ENCODE measurements around the gene PFN3.
A peak's percentile ranks its signal among the peaks of the same experiment; 100 is the strongest.
"Not testable (repeated sequence)": the region's sequence is repeated elsewhere in the genome, so short reads cannot be mapped to it uniquely, and the experiment has no call there.

Gene PFN3

DNA sequence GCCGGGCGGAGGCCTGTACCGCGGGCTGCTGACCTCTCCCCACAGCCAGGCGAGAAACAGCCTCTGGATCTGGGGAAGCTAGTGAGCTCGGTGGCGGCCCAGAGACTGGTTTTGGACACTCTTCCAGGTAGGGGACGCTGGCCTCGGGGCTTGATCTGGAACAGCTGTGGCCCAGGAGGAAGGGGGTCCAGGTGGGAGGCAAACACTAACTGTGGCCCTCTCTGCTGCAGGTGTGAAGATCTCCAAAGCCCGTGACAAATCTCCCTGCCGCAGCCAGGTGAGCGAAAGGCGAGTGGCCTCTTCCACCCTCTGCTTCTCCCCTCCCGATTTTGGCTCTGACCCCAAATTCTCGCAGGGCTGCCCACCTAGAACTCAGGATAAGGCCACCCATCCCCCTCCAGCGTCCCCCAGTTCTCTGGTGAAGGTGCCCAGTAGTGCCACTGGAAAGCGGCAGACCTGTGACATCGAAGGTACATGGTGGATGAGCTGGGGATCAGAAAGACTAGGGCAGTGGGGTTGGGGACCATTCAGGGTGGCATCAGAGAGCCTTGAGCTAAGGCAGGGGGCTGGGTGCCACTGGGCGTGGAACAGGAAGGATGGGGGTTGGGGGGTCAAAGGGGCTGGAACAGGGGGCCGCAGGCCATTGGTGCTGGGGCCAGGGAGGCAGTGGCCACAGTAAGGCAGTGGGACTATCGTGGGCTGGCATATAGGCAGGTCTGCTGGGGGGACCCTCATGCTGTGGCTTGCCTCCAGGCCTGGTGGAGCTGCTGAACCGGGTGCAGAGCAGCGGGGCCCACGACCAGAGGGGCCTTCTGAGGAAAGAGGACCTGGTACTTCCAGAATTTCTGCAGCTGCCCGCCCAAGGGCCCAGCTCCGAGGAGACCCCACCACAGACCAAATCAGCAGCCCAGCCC lies 29.1 kb downstream of the PFN3 start:
- DNase-seq: no peak

DNA sequence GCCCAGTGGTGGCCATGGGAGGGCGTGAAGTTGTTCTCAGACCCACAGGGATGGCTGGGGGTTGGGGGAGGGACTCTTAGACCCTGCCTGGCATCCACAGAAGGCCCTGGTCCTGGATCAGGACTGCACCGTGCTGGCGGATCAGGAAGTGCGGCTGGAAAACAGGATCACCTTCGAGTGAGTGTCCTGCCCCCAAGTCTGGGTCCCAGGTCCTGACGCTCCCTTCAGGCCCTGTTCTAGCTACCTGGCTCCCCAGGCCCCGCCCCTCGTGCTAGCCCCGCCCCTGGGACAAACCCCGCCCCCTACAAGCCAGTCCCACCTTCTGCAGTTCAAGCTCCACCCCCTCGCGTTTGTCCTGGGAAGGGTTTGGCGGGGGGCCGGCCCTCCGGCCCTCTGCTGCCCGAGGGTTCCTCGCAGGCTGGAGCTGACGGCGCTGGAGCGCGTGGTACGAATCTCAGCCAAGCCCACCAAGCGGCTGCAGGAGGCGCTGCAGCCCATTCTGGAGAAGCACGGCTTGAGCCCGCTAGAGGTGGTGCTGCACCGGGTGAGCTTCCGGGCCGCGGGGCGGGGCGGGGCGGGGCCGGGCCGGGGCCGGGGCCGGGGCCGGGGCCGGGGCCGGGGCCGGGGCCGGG lies 29.9 kb downstream of the PFN3 start:
- DNase-seq: peak; percentile 81

DNA sequence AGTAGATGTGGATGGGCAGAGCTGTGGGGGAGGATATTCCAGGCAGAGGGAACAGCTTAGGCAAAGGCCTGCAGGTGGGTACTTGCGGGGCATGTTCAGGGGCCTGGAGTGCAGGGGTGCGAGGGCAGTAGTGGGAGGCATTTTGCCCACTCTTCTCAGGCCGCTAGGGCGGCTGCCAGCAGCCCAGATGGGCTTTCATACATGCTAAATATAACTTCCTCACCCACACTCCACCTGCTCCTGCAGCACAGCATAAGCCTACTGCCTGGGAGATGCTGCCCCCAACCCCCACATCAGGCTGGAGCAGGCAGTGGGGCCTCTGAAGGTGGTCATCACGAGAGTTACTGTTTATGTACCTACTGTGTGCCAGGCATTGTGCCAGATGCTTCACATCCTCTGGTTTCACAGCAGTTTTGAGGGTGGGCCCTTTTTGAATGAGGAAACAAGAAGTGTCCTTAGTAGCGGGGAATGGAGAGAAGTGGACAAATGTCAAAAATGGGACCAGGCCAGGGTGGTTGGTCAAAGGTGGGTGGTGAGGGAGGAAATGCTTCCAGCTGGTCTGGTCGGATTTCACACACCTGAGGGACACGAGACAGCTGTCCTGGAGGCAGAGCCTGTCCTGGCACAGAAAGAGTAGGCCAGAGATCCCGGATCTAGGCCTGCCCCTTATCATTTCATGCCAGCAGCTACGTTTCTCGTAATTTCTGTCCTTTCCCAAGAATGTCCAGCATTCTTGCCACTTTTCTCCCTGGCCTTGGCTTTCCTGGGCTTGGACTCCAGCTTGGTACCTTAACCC lies 30.6 kb downstream of the PFN3 start:
- DNase-seq: no peak

DNA sequence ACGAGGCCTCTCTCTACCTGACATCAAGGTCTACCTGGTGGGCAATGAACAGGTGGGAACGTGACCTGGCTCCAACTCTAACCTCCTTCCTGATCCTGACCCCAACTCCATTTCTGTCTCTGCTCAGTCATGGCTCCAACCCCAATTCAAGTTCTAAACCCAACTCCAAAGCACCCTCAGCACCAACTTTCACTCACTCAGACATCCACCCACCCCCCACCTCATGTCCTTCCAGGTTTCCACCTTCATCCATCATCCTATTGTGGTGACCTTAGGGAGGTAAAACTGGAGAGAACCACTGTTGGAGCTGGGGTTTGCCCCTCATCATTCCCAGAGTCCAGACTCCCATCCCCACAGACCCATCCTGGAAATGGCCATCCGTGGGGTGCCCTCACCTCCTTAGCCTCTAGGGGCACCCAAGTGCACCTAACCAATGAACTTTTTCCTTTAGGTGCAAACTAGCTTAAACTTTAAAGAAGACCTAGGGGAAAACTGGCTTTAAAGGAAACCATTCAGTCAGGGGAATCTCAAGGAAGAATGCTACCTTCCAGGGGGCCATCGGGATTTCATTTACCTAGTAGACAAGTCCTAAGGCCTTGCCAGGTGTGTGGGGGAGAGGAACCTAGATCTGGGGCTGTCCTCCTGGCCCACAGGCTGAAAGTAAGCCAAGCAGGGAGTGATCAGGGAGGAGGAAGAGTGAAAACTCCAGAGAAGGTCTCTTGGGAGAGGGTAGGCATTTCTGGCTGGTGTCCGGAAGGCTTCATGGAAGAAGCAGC lies 31.4 kb downstream of the PFN3 start:
- peak; percentile 58 for DNase-seq

DNA sequence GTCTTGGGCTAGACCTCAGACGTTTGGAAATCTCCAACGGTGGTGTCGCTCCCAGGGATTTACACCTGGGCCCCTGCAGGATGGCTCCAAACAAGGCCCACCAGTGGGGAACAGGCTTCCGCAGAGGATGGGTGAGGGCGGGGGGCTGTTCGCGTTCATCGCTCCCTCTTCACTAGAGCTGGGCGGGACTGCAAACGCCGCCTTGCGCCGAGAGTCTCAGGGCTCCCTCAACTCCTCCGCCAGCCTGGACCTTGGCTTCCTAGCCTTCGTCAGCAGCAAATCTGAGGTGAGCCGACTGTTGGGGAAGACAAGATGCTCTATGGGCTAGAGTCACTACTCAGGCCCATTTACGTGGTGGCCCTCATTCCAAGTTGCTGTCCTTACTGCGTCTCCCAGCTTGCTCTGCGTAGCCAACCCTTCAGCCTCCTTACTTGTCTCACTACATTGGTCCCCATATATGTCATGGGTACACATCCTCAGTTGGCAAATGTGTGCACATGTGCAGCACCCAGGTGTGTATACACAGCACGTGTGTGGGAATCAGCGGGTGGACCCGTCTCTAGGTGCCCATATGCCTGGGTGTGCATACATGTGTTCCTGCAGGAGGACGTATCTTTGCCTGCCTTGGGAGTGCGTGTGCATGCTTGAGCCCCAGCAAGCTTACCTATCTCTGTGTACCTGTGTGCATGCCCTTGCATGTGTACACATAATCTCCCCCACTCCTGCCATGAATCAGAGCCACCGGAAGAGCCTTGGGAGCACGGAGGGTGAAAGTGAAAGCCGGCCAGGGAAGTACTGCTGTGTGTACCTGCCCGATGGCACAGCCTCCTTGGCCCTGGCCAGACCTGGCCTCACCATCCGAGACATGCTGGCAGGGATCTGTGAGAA lies 32.2 kb downstream of the PFN3 start:
- no peak for DNase-seq

DNA sequence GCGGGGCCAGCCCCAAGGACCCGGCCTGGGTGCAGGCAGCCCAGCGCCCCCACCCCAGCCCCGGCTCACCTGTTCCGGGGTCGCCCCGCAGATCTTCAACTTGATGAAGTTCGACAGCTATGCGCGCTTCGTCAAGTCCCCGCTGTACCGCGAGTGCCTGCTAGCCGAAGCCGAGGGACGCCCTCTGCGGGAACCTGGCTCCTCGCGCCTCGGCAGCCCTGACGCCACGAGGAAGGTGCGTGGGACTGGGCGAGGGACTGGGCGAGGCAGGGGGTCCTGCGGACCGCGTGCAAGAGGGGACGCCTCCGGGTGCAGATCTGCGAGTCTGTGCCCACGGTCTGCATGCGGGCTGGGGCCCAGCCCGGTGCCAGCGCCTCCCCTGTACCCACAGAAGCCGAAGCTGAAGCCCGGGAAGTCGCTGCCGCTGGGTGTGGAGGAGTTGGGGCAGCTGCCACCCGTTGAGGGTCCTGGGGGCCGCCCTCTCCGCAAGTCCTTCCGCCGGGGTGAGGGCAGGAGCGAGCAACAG lies 33.1 kb downstream of the PFN3 start:
- no peak for DNase-seq

DNA sequence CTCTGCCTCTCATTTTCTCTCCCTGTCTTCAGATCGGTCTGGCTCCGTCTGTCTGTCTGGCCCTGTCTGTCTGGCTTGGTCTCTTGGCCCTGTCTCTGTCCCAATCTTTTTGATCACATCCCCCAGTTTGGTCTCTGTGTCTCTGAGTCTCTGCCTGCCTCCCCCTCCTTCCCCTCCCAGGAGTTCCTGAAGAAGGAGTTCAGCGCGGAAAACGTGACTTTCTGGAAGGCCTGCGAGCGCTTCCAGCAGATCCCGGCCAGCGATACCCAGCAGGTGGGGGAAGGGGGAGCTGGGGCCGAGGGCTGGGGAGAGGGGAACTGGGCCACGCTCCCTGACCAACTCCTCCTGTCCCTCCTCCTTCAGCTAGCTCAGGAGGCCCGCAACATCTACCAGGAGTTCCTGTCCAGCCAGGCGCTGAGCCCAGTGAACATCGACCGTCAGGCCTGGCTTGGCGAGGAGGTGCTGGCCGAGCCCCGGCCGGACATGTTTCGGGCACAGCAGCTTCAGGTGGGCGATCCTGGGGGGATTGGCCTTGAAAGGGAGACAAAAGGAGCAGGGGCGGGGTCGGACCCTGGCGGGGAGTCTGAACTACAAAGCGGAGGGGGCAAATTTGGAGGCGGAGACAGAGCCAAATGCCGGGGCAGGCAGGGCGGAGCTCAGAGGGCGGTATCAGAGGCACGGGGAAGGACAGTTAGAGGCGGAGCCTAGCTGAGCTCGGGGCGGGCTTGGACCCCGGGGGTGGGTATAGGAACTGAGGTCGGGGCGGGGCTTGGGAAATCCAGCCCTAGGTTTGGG lies 33.7 kb downstream of the PFN3 start:
- DNase-seq: no peak

DNA sequence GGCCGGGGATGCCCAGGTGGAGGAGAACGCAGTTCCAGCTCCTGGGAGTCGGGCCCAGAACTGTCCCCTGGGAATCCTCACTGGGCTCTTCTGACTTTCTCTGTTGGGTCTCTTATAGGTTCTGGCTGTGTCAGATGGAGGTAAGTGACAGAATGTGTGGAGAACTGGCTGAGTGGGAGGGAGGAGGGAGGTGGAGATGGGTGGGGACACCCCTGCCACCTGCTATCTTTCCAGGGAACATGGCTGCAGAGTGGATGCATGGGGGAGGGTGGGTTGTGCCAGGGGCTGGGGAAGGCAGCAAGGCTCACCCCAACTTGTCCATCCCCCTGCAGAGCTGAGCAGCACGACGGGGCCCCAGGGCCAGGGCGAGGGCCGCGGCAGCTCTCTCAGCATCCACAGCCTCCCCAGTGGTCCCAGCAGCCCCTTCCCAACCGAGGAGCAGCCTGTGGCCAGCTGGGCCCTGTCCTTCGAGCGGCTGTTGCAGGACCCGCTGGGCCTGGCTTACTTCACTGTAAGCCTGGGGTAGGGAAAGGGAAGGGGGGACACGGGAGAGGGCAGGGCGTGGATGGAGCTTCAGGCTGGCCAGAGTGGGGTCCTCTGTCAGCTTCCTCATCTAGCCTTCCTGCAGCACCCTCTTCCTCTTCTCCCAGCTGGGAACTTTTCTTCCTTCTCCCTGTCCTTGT lies 34.5 kb downstream of the PFN3 start:
- DNase-seq: no peak

DNA sequence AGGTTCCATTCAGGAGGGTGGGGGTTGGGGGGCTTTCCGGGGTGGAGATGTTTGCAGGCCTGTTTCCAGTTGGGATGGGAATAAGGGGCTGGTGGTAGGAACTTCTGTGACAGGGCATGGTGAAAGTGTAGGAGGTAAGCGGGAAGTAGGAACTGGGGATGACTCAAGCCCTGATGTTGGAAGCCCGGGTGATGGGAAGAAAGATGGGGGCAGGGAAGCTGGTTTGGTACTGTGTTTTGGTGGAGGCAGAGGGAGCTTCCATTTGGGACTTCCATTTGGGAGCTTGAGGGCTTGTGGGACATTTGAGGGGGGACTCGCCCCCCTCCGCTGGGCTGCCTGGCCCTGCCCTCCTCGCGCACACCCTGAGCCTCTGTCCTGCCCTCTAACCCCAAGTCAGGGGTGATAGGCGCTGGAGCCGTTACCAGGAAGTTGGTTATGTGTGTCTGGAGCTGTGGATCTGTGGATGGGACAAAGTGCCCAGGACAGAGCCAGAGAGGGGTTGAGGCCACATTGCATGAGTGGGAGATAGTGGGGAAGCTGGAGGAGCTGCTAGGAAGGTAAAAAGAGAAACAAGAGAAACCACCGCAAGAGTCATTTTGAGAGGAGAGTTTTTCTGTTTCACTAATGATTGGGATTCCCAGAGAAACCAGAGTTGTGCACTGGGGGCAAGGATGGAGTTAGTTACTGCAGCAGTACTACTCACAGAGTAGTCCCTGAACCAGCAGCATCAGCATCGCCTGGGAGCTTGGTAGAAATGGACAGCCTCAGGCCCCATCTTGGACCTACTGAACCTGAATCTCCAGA lies 36.1 kb downstream of the PFN3 start:
- DNase-seq: peak; percentile 61

DNA sequence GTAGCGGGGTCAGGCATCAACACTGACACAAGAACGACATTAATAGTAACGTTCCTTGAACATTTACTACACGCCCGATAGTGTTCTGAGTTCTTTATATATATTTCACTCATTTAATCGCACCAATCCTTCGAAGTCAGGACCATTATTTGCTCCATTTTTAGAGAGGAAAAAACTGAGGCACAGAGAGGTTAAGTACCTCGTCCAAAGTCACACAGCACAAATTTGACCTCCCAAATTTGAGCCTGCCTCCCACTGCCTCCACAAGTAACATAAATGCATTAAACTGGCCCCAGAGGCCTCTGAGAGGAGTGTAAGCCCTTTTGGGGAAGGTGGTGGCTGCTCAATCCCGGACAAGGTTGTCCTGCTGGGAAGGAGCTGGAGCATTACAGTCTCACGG lies 36.9 kb downstream of the PFN3 start:
- no peak for DNase-seq

DNA sequence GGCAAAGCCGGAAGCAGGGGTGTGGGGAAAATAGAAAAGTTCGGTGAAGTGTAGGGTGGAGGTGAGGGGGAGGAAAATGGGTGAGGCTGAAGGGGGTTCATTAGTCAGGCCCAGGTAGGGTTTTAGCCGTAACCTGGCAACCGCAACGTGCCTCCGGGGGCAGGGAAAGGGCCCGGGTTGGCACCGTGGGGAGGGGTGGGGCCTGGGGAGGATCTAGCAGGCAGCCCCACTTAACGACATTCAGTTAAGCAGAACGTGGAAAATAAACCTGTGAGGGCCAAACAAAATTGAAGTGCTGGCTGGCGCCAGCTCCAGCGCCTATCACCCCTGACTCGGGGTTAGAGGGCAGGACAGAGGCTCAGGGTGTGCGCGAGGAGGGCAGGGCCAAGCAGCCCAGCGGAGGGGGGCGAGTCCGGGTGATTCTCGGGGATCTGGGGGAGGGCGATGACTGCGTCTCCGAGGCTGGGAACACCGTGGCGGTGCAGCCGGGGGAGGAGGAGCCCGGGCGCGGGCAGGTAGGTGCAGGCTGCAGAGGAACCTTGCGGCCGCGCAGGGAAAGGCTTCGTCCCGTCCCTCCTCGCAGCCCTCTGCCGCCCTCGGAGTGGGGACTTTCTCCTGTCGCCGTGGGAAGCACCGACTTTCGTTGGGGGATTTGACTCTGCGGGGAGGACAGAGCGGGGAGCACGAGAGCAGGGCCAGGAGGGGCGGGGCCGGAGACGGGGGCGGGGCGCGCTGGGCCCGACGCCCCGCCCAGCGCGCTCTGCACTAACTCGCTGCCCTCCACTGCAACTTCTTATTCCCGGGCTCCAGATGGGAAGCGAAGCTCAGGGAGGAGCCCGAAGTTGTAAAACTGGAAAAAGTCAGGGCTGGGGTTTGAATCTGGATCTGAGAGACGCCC lies 37.6 kb downstream of the PFN3 start:
- DNase-seq: peak; percentile 78

DNA sequence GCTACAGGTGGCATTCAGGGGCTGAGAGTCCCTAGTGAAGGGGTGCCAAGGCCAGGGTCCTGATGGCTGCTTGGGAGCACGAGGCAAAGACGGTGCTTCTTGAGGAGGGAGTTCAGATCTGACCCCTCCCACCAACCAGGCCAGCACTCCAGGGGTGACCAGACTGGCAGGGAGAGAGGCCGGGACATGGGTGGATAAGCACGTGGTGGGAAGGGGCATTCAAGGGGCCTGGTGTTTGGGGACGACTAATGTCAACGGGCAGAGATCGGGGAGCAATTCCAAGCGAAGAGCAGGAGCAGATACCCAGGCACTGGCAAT lies 38.2 kb downstream of the PFN3 start:
- no peak for DNase-seq

DNA sequence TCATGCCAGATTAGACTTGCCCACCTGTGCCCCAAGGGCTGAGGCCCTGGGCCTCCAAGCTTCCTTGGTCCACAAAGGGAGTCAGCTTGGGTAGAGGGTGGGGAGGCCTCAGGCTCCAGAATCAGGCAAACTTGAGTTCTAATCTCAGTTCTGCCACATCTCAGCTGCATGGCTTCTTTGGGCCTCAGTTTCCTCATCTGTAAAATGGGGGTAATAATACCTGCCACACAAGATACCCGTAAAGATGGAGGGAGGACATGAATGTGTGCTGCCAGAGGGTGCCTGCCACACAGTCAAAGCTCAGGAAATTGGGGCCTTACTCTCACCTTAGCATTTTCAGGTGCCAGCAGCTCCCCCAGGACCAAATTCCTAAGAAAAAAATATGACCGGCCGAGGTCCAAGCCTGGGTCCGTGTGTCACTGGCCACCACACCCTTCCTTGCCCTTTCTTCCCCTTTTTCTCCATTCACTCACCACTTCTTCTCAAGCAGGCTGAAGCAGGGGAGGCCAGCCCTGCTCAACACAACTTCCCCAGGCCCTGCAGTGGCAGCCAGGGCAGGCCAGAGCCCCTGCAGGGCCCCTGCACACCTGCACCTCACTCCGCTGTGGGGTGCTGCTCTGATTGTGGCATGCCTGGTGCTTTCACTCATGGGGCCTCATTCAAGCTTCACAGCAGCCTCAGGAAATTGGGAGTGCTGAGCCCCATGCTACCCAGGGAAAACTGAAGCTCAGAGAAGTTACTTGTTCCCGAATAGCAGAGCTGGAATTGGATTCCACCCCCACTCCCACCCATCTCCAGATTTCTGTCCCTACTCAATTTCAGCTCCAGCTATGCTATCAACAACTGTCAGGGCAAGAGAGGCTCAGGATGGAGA lies 38.8 kb downstream of the PFN3 start:
- DNase-seq: no peak

DNA sequence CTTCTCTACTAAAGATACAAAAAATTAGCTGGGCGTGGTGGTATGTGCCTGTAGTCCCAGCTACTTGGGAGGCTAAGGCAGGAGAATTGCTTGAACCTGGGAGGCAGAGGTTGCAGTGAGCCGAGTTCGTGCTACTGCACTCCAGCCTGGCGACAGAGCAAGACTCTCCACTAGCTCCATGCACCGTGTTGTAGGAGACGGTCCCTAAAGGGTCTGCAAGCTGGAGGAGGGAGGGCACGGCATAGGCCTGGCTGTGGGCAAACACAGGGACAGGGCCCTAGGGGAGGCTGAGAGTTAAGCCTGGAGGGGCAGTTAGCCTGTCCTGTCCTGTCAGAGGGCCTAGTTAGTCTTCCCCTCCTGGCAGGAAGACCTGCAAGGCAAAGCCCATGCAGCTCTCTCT lies 39.7 kb downstream of the PFN3 start:
- DNase-seq: not testable (repeated sequence)

DNA sequence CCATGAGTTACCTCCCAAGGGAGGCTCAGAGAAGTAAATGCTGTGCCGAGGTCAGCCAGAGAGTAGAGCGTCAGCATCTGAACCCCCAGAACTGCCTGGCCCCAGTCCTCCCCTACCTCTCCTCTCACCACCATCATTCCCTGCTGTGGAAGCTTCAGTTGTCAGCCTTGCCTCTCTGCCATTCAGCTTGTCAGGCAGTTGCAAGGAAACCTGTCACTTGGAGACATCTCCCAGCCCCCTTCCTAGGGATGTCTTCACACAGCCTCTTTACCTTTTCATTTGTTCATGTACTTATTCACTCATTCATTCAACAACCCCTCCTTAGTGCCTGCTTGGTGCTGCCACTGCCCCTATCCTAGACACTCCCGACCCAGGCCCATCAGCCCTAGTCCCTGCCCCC lies 40.6 kb downstream of the PFN3 start:
- no peak for DNase-seq

DNA sequence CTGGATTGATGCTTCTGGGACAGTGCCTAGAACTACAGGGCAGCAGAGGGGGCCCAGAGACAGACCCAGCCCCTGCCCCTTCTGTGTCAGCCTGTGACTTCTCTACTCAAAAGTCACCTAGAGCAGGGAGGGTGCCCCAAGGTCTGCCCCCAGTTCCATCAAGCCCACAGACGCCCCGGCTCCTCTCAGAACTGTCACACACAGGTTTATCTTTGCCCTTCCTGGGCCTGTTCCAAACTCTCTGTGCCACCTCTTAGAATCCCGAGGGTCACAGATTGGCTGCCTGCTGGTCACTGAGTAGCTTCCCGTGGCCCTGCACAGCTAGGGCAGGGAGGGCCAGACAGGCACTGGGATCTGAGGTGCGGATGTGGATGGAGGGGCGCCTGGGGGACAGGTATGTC lies 41.0 kb downstream of the PFN3 start:
- DNase-seq: no peak

DNA sequence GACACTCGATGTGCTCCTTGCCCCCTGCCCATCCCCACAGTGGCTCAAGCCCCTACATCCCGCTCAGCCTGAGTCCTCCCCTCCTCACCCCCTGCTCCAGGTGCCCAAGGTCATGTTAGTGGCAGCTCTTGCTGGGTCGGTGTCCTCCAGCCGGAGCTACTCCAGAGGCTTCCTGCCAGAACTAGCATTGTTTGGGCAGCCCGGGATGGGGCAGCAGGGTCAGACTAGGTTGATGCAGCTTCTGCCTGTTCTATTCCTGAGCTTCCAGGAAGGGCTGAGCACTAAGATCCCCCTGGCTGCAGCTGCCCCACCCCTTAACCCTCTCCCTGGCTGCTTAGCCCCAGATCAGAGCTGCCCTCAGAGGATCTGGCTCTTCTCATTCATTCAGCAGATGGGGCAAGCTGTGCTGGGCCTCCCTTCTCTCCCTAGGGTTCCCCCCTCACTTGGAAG lies 42.1 kb downstream of the PFN3 start:
- no peak for DNase-seq
